Peyer's patch (tissue), 4 donors: ENCODE results near the gene PPFIA3. TPM values are rescaled to one million over a fixed set of nuclear protein-coding genes. Genes with fewer than 3 reads are reported as not detected.
A peak's percentile ranks its signal among the peaks of the same experiment; 100 is the strongest.

ENCODE experiments used
- DNase-seq, 3 donors: peaks; one replicate each; pipeline ENCODE4 v3.0.0-alpha.2; 2017 to 2019
- H3K27ac ChIP-seq, 4 donors: fragments of 200-600 bp; sonication (generic); one replicate each; pipeline ENCODE4 v1.5.1; 2016 to 2019
- H3K27me3 ChIP-seq, 2 donors: fragments of 200-600 bp; sonication (generic); one replicate each; pipeline ENCODE4 v1.5.1; 2019
- H3K36me3 ChIP-seq, 3 donors: fragments of 200-600 bp; sonication (generic); one replicate each; pipeline ENCODE4 v1.5.1; 2016 to 2019
- H3K4me1 ChIP-seq, 4 donors: fragments of 200-600 bp; sonication (generic); one replicate each; pipeline ENCODE4 v1.5.1; 2016 to 2019
- H3K4me3 ChIP-seq, 4 donors: fragments of 200-600 bp; sonication (generic); 1 replicate in 3 of 4; 2 replicates in 1 of 4; pipeline ENCODE4 v1.5.1; 2016 to 2019; ENCODE audit warnings: mild to moderate bottlenecking in 1 of 4
- H3K9me3 ChIP-seq, 4 donors: fragments of 200-600 bp; sonication (generic); one replicate each; pipeline ENCODE4 v1.5.1; 2016 to 2019; ENCODE audit warnings: mild to moderate bottlenecking in 1 of 4
- POLR2A ChIP-seq, 2 donors: fragments of 450-650 bp; IDR thresholded peaks; one replicate each; pipeline ENCODE4 v1.5.1; 2017; ENCODE audit warnings: antibody characterized with exemption in 2 of 2, mild to moderate bottlenecking in 2 of 2, moderate library complexity in 2 of 2
- small RNA-seq, 2 donors: library from RNA; depleted of rRNA; stranded (forward); fragments of <200 nt; gene quantifications; one replicate each; pipeline ENCODE3, GENCODE V24; 2016
- total RNA-seq, 4 donors: library from RNA; depleted of rRNA; stranded (reverse); fragments of >200 nt; gene quantifications; one replicate each; pipeline ENCODE4 v1.1.0, GENCODE V29; 2016
- TF ChIP-seq, protein P1 (sequence below), 6 experiments: fragments of 450-650 bp in 4 of 6; fragments of 200-600 bp in 2 of 6; sonication (generic) in 1 of 6; IDR thresholded peaks; one replicate each; pipeline ENCODE4 v1.5.1; 2017 to 2019; ENCODE audit warnings: antibody characterized with exemption in 6 of 6, mild to moderate bottlenecking in 3 of 6, moderate library complexity in 1 of 6

The PPFIA3 gene
- total RNA-seq, 4 donors from 2014 or later, result 12.7 to 24.8 (median 16.4) TPM

DNA sequence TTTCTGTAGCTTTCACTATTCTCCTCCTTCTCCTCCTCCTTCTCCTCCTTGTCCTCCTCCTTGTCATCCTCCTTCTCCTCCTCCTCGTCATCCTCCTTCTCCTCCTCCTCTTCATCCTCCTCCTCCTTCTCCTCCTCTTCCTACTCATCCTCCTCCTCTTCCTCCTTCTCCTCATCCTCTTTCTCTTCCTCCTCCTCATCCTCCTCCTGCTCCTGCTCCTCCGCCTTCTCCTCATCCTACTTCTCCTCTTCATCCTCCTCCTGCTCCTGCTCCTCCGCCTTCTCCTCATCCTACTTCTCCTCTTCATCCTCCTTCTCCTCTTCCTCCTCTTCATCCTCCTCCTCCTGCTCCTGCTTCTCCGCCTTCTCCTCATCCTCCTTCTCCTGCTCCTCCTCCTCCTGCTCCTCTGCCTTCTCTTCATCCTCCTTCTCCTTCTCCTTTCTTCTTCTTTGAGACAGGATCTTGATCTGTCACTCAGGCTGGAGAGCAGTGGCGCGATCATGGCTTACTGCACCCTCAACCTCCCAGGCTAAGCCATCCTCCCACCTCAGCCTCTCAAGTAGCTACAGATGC is 74.6 kb downstream of the PPFIA3 start:
- no peak for DNase-seq
- Histone ChIP-seq H3K4me3 (no peak overlapping the region), H3K4me1 (peaks cover 0 to 11% (median 0%) of the 10 kb centered on the region in 4 donors), H3K36me3 (peaks cover 0 to 38% (median 0%) of the 10 kb centered on the region in 3 donors), H3K27me3 (no peaks in the 10 kb centered on the region), H3K27ac (no peak overlapping the region), H3K9me3 (no peaks in the 10 kb centered on the region)
- TF ChIP-seq, protein P1, sequence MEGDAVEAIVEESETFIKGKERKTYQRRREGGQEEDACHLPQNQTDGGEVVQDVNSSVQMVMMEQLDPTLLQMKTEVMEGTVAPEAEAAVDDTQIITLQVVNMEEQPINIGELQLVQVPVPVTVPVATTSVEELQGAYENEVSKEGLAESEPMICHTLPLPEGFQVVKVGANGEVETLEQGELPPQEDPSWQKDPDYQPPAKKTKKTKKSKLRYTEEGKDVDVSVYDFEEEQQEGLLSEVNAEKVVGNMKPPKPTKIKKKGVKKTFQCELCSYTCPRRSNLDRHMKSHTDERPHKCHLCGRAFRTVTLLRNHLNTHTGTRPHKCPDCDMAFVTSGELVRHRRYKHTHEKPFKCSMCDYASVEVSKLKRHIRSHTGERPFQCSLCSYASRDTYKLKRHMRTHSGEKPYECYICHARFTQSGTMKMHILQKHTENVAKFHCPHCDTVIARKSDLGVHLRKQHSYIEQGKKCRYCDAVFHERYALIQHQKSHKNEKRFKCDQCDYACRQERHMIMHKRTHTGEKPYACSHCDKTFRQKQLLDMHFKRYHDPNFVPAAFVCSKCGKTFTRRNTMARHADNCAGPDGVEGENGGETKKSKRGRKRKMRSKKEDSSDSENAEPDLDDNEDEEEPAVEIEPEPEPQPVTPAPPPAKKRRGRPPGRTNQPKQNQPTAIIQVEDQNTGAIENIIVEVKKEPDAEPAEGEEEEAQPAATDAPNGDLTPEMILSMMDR (IDR thresholded peaks at IDR 0.05), result no peak
- TF ChIP-seq POLR2A (IDR thresholded peaks at IDR 0.05), result no peak

DNA sequence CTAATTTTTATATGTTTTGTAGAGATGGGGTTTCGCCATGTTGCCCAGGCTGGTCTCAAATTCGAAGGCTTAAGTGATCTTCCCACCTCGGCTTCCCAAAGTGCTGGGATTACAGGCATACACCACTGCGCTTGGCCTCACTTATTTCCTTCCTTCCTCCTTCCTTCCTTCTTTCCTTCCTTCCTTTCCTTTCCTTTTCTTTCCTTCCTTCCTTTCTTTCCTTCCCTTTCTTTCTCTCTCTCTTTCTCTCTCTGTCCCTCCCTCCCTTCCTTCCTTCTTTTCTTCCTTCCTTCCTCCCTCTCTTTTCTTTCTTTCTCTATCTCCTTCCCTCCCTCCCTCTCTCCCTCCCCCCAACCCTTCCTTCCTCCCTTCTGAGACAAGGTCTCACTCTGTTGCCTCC is 75.1 kb downstream of the PPFIA3 start:
- Histone ChIP-seq H3K4me3 (no peak overlapping the region), H3K27me3 (no peaks in the 10 kb centered on the region), H3K27ac (no peak overlapping the region), H3K4me1 (peaks cover 0 to 11% (median 0%) of the 10 kb centered on the region in 4 donors), H3K36me3 (peaks cover 0 to 34% (median 0%) of the 10 kb centered on the region in 3 donors), H3K9me3 (no peaks in the 10 kb centered on the region)
- no peak for TF ChIP-seq POLR2A (IDR thresholded peaks at IDR 0.05)
- TF ChIP-seq, protein P1 (IDR thresholded peaks at IDR 0.05), result no peak
- DNase-seq, result no peak

DNA sequence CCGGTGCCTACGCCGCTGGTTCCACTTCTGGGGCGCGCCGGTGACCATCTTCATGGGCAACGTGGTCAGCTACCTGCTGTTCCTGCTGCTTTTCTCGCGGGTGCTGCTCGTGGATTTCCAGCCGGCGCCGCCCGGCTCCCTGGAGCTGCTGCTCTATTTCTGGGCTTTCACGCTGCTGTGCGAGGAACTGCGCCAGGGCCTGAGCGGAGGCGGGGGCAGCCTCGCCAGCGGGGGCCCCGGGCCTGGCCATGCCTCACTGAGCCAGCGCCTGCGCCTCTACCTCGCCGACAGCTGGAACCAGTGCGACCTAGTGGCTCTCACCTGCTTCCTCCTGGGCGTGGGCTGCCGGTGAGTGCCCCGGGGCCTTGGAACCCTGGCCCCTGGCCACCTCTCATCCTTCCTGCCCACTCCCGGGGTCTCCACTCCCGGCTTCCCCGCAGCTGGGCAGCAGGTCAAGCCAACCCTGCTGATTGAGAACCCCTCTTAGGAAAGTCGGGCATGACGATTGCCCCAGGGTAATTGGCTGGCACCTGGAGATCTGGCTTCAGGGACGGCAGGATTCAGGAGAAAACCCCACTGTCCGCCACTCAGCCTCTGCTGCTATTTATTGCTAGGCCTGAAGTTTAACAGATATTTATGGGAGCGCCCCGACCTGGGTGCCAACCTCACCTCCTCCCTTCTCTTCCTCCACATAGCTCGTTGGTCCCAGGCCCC is 77.3 kb downstream of the PPFIA3 start:
- Histone ChIP-seq H3K27ac (peak overlapping the region in 2 of 4 donors; percentile 9 to 39), H3K4me1 (peaks cover 0 to 11% (median 0%) of the 10 kb centered on the region in 4 donors), H3K4me3 (no peak overlapping the region), H3K36me3 (peaks cover 0 to 25% (median 0%) of the 10 kb centered on the region in 3 donors), H3K27me3 (no peaks in the 10 kb centered on the region), H3K9me3 (no peaks in the 10 kb centered on the region)
- TF ChIP-seq POLR2A (IDR thresholded peaks at IDR 0.05), result no peak
- TF ChIP-seq, protein P1 (IDR thresholded peaks at IDR 0.05), result no peak
- DNase-seq, result no peak

DNA sequence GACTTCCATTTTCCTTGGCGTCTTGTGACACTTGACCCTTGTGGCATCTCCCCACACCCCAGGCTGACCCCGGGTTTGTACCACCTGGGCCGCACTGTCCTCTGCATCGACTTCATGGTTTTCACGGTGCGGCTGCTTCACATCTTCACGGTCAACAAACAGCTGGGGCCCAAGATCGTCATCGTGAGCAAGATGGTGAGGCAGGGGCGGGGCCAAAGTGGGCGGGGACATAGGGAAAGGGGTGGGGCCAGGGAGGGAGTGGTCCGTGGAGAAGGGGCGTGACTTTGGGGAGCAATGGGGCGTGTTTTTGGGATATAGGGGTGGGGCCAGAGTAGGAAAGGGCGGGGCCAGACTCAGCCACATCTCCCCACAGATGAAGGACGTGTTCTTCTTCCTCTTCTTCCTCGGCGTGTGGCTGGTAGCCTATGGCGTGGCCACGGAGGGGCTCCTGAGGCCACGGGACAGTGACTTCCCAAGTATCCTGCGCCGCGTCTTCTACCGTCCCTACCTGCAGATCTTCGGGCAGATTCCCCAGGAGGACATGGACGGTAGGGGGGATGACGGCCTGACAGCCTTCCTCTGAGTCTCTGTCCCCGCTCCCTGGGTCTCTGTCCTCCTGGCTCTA is 81.0 kb downstream of the PPFIA3 start:
- H3K9me3 ChIP-seq, result no peaks in the 10 kb centered on the region
- no peaks in the 10 kb centered on the region for H3K27me3 ChIP-seq
- no peak overlapping the region for H3K4me3 ChIP-seq
- H3K4me1 ChIP-seq, result peaks cover 0 to 11% (median 0%) of the 10 kb centered on the region in 4 donors
- H3K36me3 ChIP-seq, result peaks cover 0 to 40% (median 0%) of the 10 kb centered on the region in 3 donors
- H3K27ac ChIP-seq, result no peak overlapping the region
- peak in 1 of 3 donors; percentile 52 for DNase-seq
- no peak for TF ChIP-seq POLR2A (IDR thresholded peaks at IDR 0.05)
- TF ChIP-seq, protein P1 (IDR thresholded peaks at IDR 0.05), result no peak

Small RNA genes lying within 50 kb of the gene (small RNA-seq; reads per million reads assigned to genes)
- gene RN7SL708P, result 0 reads per million in 2 donors

Other genes with a start within 250 kb of the PPFIA3 start
- 100 to 1,000 TPM in 2 of 4 donors, 10 to 100 TPM in 2; 39.2 to 198 (median 80.3) TPM for gene PPP1R15A, start 247.1 kb upstream of the PPFIA3 start, total RNA-seq
- gene TULP2, start 220.8 kb upstream of the PPFIA3 start, total RNA-seq, result not detected
- 100 to 1,000 TPM; 154 to 506 (median 444) TPM for gene NUCB1, start 219.2 kb upstream of the PPFIA3 start, total RNA-seq
- gene DHDH, start 185.8 kb upstream of the PPFIA3 start, total RNA-seq, result 10 to 100 TPM in 3 of 4 donors, not detected in 1; 14.6 to 55.5 (median 45.9) TPM
- 100 to 1,000 TPM in 3 of 4 donors, 10 to 100 TPM in 1; 71.0 to 138 (median 104) TPM for gene BAX, start 164.7 kb upstream of the PPFIA3 start, total RNA-seq
- gene FTL, start 154.2 kb upstream of the PPFIA3 start, total RNA-seq, result 1,000 to 10,000 TPM; 5,249 to 9,852 (median 6,180) TPM
- 10 to 100 TPM; 24.8 to 61.8 (median 44.0) TPM for gene GYS1, start 126.2 kb upstream of the PPFIA3 start, total RNA-seq
- gene RUVBL2, start 125.7 kb upstream of the PPFIA3 start, total RNA-seq, result 100 to 1,000 TPM in 1 of 4 donors, 10 to 100 TPM in 3; 34.2 to 111 (median 42.8) TPM
- 10 to 100 TPM in 1 of 4 donors, not detected in 3; 15.8 TPM for gene LHB, start 102.5 kb upstream of the PPFIA3 start, total RNA-seq
- gene CGB3, start 95.2 kb upstream of the PPFIA3 start, total RNA-seq, result not detected
- gene CGB2, start 87.7 kb upstream of the PPFIA3 start, total RNA-seq, result not detected
- gene CGB1, start 82.6 kb upstream of the PPFIA3 start, total RNA-seq, result not detected
- not detected for gene CGB5, start 75.7 kb upstream of the PPFIA3 start, total RNA-seq
- gene CGB8, start 70.4 kb upstream of the PPFIA3 start, total RNA-seq, result not detected
- not detected for gene CGB7, start 61.8 kb upstream of the PPFIA3 start, total RNA-seq
- not detected for gene NTF4, start 54.7 kb upstream of the PPFIA3 start, total RNA-seq
- gene KCNA7, start 46.8 kb upstream of the PPFIA3 start, total RNA-seq, result not detected
- gene SNRNP70, start 34.1 kb upstream of the PPFIA3 start, total RNA-seq, result 100 to 1,000 TPM; 240 to 520 (median 395) TPM
- gene LIN7B, start 5.2 kb upstream of the PPFIA3 start, total RNA-seq, result 10 to 100 TPM in 3 of 4 donors, not detected in 1; 13.5 to 29.4 (median 18.0) TPM
- gene C19orf73, start 401 bp upstream of the PPFIA3 start, total RNA-seq, result 1 to 10 TPM in 3 of 4 donors, not detected in 1; 3.6 to 6.1 (median 4.6) TPM
- under 1 TPM in 3 of 4 donors, not detected in 1; 0.35 to 0.76 (median 0.67) TPM for gene HRC, start 35.9 kb downstream of the PPFIA3 start, total RNA-seq
- 100 to 1,000 TPM; 228 to 419 (median 258) TPM for gene TRPM4, start 38.2 kb downstream of the PPFIA3 start, total RNA-seq
- 1 to 10 TPM in 1 of 4 donors, under 1 TPM in 1, not detected in 2; 0.27 to 5.8 TPM for gene SLC6A16, start 205.6 kb downstream of the PPFIA3 start, total RNA-seq
- 100 to 1,000 TPM in 1 of 4 donors, 10 to 100 TPM in 3; 12.3 to 203 (median 48.4) TPM for gene CD37, start 215.9 kb downstream of the PPFIA3 start, total RNA-seq
- gene TEAD2, start 242.9 kb downstream of the PPFIA3 start, total RNA-seq, result 10 to 100 TPM in 1 of 4 donors, 1 to 10 TPM in 3; 1.2 to 28.1 (median 7.9) TPM
- not detected for gene DKKL1, start 244.3 kb downstream of the PPFIA3 start, total RNA-seq